ENCODE data around the gene SLC6A4. TPM values are rescaled to one million over a fixed set of nuclear protein-coding genes. Genes with fewer than 3 reads are reported as not detected.

The SLC6A4 gene
- total RNA-seq, result under 0.01 TPM in 1 of 2 replicates, not detected in the other

GRCh38 chr17:30235386-30236296 lies at the start of gene SLC6A4:
SLC6A4 (minus strand) TSS chr17:30235697; CDS start chr17:30221958, 13,739 bp downstream.

Small RNA genes within 50 kb of the gene (small RNA-seq; reads per million reads assigned to genes)
- 4.8 reads per million, percentile 91 among the genes with 10 or more reads in this experiment for gene RF00154

Other genes with a start within 250 kb of the SLC6A4 start
- 4.4 and 8.2 TPM in 2 replicates for gene NSRP1, start 118.9 kb downstream of the SLC6A4 start, total RNA-seq
- 29.5 and 42.8 TPM in 2 replicates for gene BLMH, start 56.2 kb upstream of the SLC6A4 start, total RNA-seq
- not detected in 2 replicates for gene TMIGD1, start 98.4 kb upstream of the SLC6A4 start, total RNA-seq
- 58.3 and 61.2 TPM in 2 replicates for gene CPD, start 143.2 kb upstream of the SLC6A4 start, total RNA-seq
- gene GOSR1, start 241.7 kb upstream of the SLC6A4 start, total RNA-seq, result 30.2 and 30.8 TPM in 2 replicates

Measured in placental epithelial cell (primary cell).